Measurements from ENCODE around the gene THAP8. TPM values are rescaled to one million over a fixed set of nuclear protein-coding genes. Genes with fewer than 3 reads are reported as not detected.

THAP8 gene
- total and polyA plus RNA-seq, 2 of the 13 experiments (the other 11 are each of a cell fraction or from before 2014, with no cell fraction given): 1.7 to 3.7 TPM

- no peak overlapping the region for H2AFZ ChIP-seq (ENCODE audit: low read length)
- in situ Hi-C loops (cut with HindIII; ENCODE audit: extremely low pct_ligation_motif_present, low pct_unique_long_range_greater_than_20kb): no loop called here
- no peaks in the 10 kb centered on the region for H4K20me1 ChIP-seq (ENCODE audit: insufficient read depth, low read length)
- intact Hi-C loops (cut with micrococcal nuclease; ENCODE audit: unreplicated experiment): no loop called here
- H3K9ac ChIP-seq (ENCODE audit: insufficient read depth, low read depth, low read length): no peak overlapping the region
- H3K79me2 ChIP-seq (ENCODE audit: insufficient read depth, low read length): peaks cover 4% of the 10 kb centered on the region
- CTCF ChIA-PET (ENCODE audit: low intra/inter-chr PET ratio, low total read pairs): no interaction called here
- no peak overlapping the region for H3K4me3 ChIP-seq (replicated peaks in 1 of 3; ENCODE audit: insufficient read depth in 1 of 3, low read depth in 2 of 3, low read length in 3 of 3)
- DNase-seq (ENCODE audit: low spot score): no peak
- no TSS peak for BruUV-seq (replicated peaks)
- H3K9me3 ChIP-seq (ENCODE audit: low read length): no peaks in the 10 kb centered on the region
- H3K4me2 ChIP-seq (ENCODE audit: low read depth, low read length): no peak overlapping the region
- H3K36me3 ChIP-seq (replicated peaks in 1 of 2; ENCODE audit: control insufficient read depth in 1 of 2, insufficient read depth in 2 of 2, low read length in 2 of 2): no peaks in the 10 kb centered on the region; a peak in 2 of 5 replicates
- no peak for ATAC-seq
- H3K27me3 ChIP-seq (ENCODE audit: control insufficient read depth in 1 of 2, insufficient read depth in 2 of 2, low read length in 2 of 2): no peaks in the 10 kb centered on the region; a peak in 1 of 5 replicates
- no peak overlapping the region for H3K27ac ChIP-seq (ENCODE audit: extremely low read length, insufficient read depth, low read length)
- POLR2A ChIA-PET: no interaction called here
- WGBS (ENCODE audit: low lambda C conversion rate): 99% methylated on average over 4 of the region's 4 CpGs
- FAIRE-seq: no peak
- no peak for TF ChIP-seq SKI (IDR thresholded peaks at IDR 0.05; ENCODE audit: partially characterized antibody)
- TF ChIP-seq SOX6 (IDR thresholded peaks at IDR 0.05): no peak
- no peak for TF ChIP-seq SOX6 (CRISPR knock-in tag; IDR thresholded peaks at IDR 0.05)
- TF ChIP-seq BRD4 (CRISPR knock-in tag; IDR thresholded peaks at IDR 0.05): no peak
- no peak for TF ChIP-seq NFKB2 (CRISPR knock-in tag; IDR thresholded peaks at IDR 0.05; ENCODE audit: borderline replicate concordance)
- TF ChIP-seq KLF6 (CRISPR knock-in tag; IDR thresholded peaks at IDR 0.05): no peak
- no peak for TF ChIP-seq DNMT1 (CRISPR knock-in tag; IDR thresholded peaks at IDR 0.05)
- TF ChIP-seq MXD1 (CRISPR knock-in tag; IDR thresholded peaks at IDR 0.05): no peak
- no peak for TF ChIP-seq CREBL2 (CRISPR knock-in tag; IDR thresholded peaks at IDR 0.05; ENCODE audit: borderline replicate concordance)
- TF ChIP-seq ZXDC (CRISPR knock-in tag; IDR thresholded peaks at IDR 0.05): no peak
- TF ChIP-seq ELF1 (CRISPR knock-in tag; IDR thresholded peaks at IDR 0.05): no peak
- TF ChIP-seq ARID5B (CRISPR knock-in tag; IDR thresholded peaks at IDR 0.05): no peak
- no peak for TF ChIP-seq ZFP41 (CRISPR knock-in tag; IDR thresholded peaks at IDR 0.05; ENCODE audit: borderline replicate concordance)
- no peak for TF ChIP-seq KDM5A (IDR thresholded peaks at IDR 0.05; ENCODE audit: borderline replicate concordance, low read length)
- TF ChIP-seq ZNF44 (CRISPR knock-in tag; IDR thresholded peaks at IDR 0.05): no peak
- no peak for TF ChIP-seq TEAD3 (CRISPR knock-in tag; optimal IDR thresholded peaks at IDR 0.05; ENCODE audit: borderline replicate concordance)
- no peak for TF ChIP-seq ZNF20 (CRISPR knock-in tag; IDR thresholded peaks at IDR 0.05)
- no peak for TF ChIP-seq IRX3 (CRISPR knock-in tag; IDR thresholded peaks at IDR 0.05; ENCODE audit: borderline replicate concordance, low read depth)
- H3K4me1 ChIP-seq (ENCODE audit: insufficient read depth, low read length): peaks cover 29% of the 10 kb centered on the region
Observed at GRCh38 chr19:36049080-36049698, 4.9 kb downstream of the THAP8 start.
